Natural killer cell (primary cell): ENCODE data around the gene CCDC91. TPM values are rescaled to one million over a fixed set of nuclear protein-coding genes. Genes with fewer than 3 reads are reported as not detected.

Experiments used
- ATAC-seq, 3 donors: fragments of 150-1000 bp in 2 of 3; fragments of 200-7000 bp in 1 of 3; cut with Tn5 transposase; 1 replicate in 1 of 3; 2 replicates in 2 of 3; pipeline ENCODE4 v1.10.0; 2021; ENCODE audit warnings: mild to moderate bottlenecking in 2 of 3, moderate library complexity in 2 of 3
- DNase-seq, 2 donors: peaks; one replicate each; pipeline versions ENCODE4 v3.0.0 to v3.0.0-alpha.2; 2013 to 2021; ENCODE audit warnings: mixed read lengths in 1 of 2
- H3K27ac ChIP-seq: one replicate; pipeline ENCODE4 v1.5.1; 2013; ENCODE audit warnings: mild to moderate bottlenecking, low read length
- H3K27me3 ChIP-seq: one replicate; pipeline ENCODE4 v1.6.1; 2013; ENCODE audit warnings: low read length; ENCODE audit not compliant: control insufficient read depth, insufficient read depth
- H3K36me3 ChIP-seq: one replicate; pipeline ENCODE4 v1.6.1; 2013; ENCODE audit warnings: low read length; ENCODE audit not compliant: control insufficient read depth, insufficient read depth
- H3K4me1 ChIP-seq: one replicate; pipeline ENCODE4 v1.6.1; 2013; ENCODE audit warnings: low read length; ENCODE audit not compliant: control insufficient read depth, insufficient read depth
- H3K4me3 ChIP-seq: one replicate; pipeline ENCODE4 v1.5.1; 2013; ENCODE audit warnings: low read length
- H3K9me3 ChIP-seq: one replicate; pipeline ENCODE4 v1.6.1; 2013; ENCODE audit warnings: low read length; ENCODE audit not compliant: control insufficient read depth, insufficient read depth
- H3K27ac Mint-ChIP-seq, 2 donors: one replicate each; pipeline ENCODE4 v1.8.0; 2022; ENCODE audit warnings: mild to moderate bottlenecking in 2 of 2, mixed read lengths in 2 of 2, moderate library complexity in 1 of 2
- H3K27me3 Mint-ChIP-seq, 2 donors: one replicate each; pipeline ENCODE4 v1.8.0; 2022; ENCODE audit warnings: low read depth in 2 of 2, mixed read lengths in 2 of 2
- H3K36me3 Mint-ChIP-seq: one replicate; pipeline ENCODE4 v1.8.0; 2022; ENCODE audit warnings: mixed read lengths
- H3K4me1 Mint-ChIP-seq, 2 donors: one replicate each; pipeline ENCODE4 v1.8.0; 2022; ENCODE audit warnings: mixed read lengths in 2 of 2
- H3K4me3 Mint-ChIP-seq: one replicate; pipeline ENCODE4 v1.8.0; 2022; ENCODE audit warnings: mild to moderate bottlenecking, moderate library complexity, mixed read lengths
- H3K9me3 Mint-ChIP-seq, 2 donors: one replicate each; pipeline ENCODE4 v1.8.0; 2022; ENCODE audit warnings: mixed read lengths in 2 of 2
- WGBS: methylation state at CpG from one replicate; pipeline ENCODE4 v1.1.7; 2013; ENCODE audit warnings: missing lambda C conversion rate; ENCODE audit not compliant: insufficient coverage; 5-methylcytosine and 5-hydroxymethylcytosine counted together
- intact Hi-C: fragments of 100-400 bp; cut with micrococcal nuclease; formaldehyde crosslinking; loops from one replicate; pipeline ENCODE4 v1.14.2; 2022
- total RNA-seq, 4 donors: library from RNA; stranded (reverse); fragments of 120-200 nt in 1 of 4; gene quantifications; one replicate each; pipeline versions ENCODE4 v1.2.3 to v1.2.4, GENCODE V29; 2013 to 2022
- TF ChIP-seq, protein P1 (sequence below): fragments of 200-600 bp; IDR thresholded peaks from one replicate; pipeline ENCODE4 v1.8.0; 2022; ENCODE audit warnings: antibody characterized with exemption

Gene CCDC91
- total RNA-seq, 3 donors from 2014 or later (not counting 1 experiment from before 2014, with no cell fraction given) = 48.8 to 65.8 (median 60.2) TPM

DNA sequence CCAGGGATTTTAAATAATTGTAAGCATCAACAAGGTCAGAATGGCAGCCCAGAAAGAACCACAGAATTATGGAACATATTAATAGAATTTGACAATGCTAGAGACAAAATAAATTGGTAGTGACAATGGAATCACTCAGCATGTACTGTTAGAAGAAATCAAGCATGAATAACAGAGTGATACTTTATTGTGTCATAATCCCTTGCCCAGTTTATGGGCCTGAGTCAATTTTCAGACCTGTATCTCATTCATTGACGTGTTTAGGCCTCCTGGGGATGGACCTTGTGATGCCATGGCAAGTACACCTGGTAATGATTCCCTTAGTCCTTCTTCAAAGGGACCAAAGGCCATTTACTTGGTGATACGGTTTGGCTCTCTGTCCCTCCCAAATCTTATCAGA, 12.8 kb upstream of the CCDC91 start:
- H3K4me1 Mint-ChIP-seq = no peaks in the 10 kb centered on the region
- no peak overlapping the region for H3K4me3 Mint-ChIP-seq
- H3K36me3 ChIP-seq = no peaks in the 10 kb centered on the region
- TF ChIP-seq, protein P1, sequence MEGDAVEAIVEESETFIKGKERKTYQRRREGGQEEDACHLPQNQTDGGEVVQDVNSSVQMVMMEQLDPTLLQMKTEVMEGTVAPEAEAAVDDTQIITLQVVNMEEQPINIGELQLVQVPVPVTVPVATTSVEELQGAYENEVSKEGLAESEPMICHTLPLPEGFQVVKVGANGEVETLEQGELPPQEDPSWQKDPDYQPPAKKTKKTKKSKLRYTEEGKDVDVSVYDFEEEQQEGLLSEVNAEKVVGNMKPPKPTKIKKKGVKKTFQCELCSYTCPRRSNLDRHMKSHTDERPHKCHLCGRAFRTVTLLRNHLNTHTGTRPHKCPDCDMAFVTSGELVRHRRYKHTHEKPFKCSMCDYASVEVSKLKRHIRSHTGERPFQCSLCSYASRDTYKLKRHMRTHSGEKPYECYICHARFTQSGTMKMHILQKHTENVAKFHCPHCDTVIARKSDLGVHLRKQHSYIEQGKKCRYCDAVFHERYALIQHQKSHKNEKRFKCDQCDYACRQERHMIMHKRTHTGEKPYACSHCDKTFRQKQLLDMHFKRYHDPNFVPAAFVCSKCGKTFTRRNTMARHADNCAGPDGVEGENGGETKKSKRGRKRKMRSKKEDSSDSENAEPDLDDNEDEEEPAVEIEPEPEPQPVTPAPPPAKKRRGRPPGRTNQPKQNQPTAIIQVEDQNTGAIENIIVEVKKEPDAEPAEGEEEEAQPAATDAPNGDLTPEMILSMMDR = no peak
- H3K4me3 ChIP-seq = no peak overlapping the region
- H3K27ac ChIP-seq = no peak overlapping the region
- 76% methylated on average over 2 of the region's 2 CpGs for WGBS
- no peaks in the 10 kb centered on the region for H3K36me3 Mint-ChIP-seq
- ATAC-seq = no peak
- no peaks in the 10 kb centered on the region for H3K9me3 Mint-ChIP-seq
- no peaks in the 10 kb centered on the region for H3K9me3 ChIP-seq
- no peaks in the 10 kb centered on the region for H3K27me3 ChIP-seq
- intact Hi-C loops = no loop called here
- peaks cover 13 to 15% of the 10 kb centered on the region in 2 donors for H3K27me3 Mint-ChIP-seq
- no peak for DNase-seq
- no peaks in the 10 kb centered on the region for H3K4me1 ChIP-seq
- no peak overlapping the region for H3K27ac Mint-ChIP-seq

DNA sequence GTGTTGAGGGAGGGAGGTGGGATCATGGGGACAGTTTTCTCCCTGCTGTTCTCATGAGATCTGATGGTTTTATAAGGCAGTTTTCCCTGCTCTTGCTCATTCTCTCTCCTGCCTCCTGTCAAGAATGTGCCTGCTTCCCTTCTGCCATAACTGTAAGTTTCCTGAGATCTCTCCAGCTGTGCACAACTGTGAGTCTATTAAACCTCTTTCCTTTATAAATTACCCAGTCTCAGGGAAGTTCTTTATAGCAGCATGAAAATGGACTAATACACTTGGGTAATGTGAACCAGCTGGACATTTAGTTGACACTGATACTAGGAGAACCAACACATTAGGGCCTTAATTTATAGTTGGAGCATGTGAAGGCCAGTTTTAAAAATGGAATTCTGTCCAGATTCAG, 12.4 kb upstream of the CCDC91 start:
- intact Hi-C loops = no loop called here
- no peak for DNase-seq
- Mint-ChIP-seq H3K27me3 (peaks cover 13 to 15% of the 10 kb centered on the region in 2 donors), H3K4me3 (no peak overlapping the region), H3K36me3 (no peaks in the 10 kb centered on the region), H3K4me1 (no peaks in the 10 kb centered on the region), H3K27ac (no peak overlapping the region), H3K9me3 (no peaks in the 10 kb centered on the region)
- H3K27ac ChIP-seq = no peak overlapping the region
- H3K9me3 ChIP-seq = no peaks in the 10 kb centered on the region
- H3K36me3 ChIP-seq = no peaks in the 10 kb centered on the region
- H3K27me3 ChIP-seq = no peaks in the 10 kb centered on the region
- TF ChIP-seq, protein P1 = no peak
- H3K4me3 ChIP-seq = no peak overlapping the region
- ATAC-seq = no peak
- H3K4me1 ChIP-seq = no peaks in the 10 kb centered on the region

DNA sequence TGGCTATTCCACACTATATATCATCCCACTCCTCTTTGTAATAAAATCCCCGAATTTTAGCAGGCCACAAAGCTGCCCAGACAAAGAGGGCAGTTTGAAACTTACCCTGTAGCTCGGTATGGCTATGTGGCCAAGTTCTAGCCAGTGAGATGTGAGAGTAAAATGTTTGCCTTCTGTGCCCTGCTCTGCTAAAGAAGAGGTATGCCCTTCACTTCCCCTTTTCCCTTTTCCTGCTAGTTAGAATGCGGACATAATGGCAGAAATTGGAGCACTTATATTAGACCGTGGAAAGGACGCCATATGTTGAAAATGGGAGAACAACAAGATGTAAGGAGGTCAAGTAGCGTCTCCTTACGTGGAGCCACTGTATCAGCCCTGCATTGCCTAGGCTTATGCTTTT, 11.5 kb upstream of the CCDC91 start:
- no peak overlapping the region for H3K4me3 ChIP-seq
- H3K27ac ChIP-seq = no peak overlapping the region
- no peaks in the 10 kb centered on the region for H3K4me1 ChIP-seq
- TF ChIP-seq, protein P1 = no peak
- intact Hi-C loops = no loop called here
- Mint-ChIP-seq H3K4me1 (no peaks in the 10 kb centered on the region), H3K27me3 (peaks cover 17 to 18% of the 10 kb centered on the region in 2 donors), H3K4me3 (no peak overlapping the region), H3K36me3 (no peaks in the 10 kb centered on the region), H3K9me3 (no peaks in the 10 kb centered on the region), H3K27ac (no peak overlapping the region)
- H3K9me3 ChIP-seq = no peaks in the 10 kb centered on the region
- no peak for DNase-seq
- no peaks in the 10 kb centered on the region for H3K27me3 ChIP-seq
- no peak for ATAC-seq
- no peaks in the 10 kb centered on the region for H3K36me3 ChIP-seq
- 85% methylated on average over 7 of the region's 7 CpGs for WGBS

DNA sequence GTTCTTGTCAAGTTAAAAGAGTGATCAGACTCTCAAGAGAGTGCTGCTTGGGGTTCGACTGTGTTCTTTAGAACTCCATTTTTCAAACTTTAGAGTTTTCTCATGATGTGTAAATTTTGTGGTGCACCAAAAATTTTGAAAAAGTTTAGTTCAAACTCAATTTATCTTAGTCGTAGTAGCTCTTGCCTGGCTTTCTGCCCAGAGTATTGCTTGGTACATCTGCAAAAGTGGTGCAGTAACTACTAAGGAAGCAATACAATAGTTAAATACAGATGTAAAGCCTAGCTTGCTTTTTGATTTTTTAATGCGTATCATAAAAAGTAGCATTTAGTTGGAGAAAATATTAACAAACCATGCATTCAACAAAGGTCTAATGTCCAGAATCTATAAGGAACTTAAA, 9.5 kb upstream of the CCDC91 start:
- no peak overlapping the region for H3K27ac Mint-ChIP-seq
- Histone ChIP-seq H3K4me1 (no peaks in the 10 kb centered on the region), H3K4me3 (no peak overlapping the region), H3K27ac (no peak overlapping the region), H3K27me3 (no peaks in the 10 kb centered on the region), H3K9me3 (no peaks in the 10 kb centered on the region), H3K36me3 (no peaks in the 10 kb centered on the region)
- no peaks in the 10 kb centered on the region for H3K4me1 Mint-ChIP-seq
- H3K4me3 Mint-ChIP-seq = no peak overlapping the region
- peaks cover 21 to 28% of the 10 kb centered on the region in 2 donors for H3K27me3 Mint-ChIP-seq
- no peaks in the 10 kb centered on the region for H3K36me3 Mint-ChIP-seq
- no peak for ATAC-seq
- no peak for DNase-seq
- TF ChIP-seq, protein P1 = no peak
- intact Hi-C loops = no loop called here
- WGBS = 87% methylated on average over 2 of the region's 3 CpGs
- no peaks in the 10 kb centered on the region for H3K9me3 Mint-ChIP-seq
